Amygdala (tissue), 56 donors: Measurements from ENCODE around the gene ZFAND3.

Experiments used
- DNase-seq, 56 donors: peaks; one replicate each; lab custom pipeline; 2025; lab: John Stamatoyannopoulos, UW

ZFAND3 gene

DNA sequence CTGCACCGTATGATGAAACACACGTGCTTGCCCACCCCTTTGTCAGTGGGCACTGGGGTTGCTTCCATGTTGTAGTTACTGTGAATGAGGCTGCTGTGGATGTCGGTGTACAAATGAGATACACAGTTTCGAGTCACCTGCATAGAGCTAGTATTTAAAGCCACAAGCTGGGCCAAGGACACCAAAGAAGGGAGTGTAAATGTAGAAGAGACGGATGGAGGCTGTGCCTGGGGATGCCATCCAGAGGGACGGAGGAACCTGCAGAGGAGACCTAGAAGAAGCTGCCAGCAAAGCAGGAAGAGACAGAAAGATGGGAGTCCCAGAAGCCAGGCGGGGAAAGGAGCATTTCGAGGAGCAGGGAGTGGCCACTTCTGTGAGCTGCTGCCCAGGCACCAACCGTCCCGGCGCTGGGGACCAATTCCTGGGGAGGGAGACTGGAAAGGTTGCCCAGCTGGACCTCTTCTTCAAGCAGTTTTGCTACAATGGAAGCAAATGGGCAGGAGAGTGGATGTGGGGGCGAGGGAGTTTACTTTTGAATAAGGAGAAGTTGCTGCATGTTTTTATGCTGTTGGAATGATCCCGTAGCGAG lies 339.3 kb downstream of the ZFAND3 start:
- DNase-seq, result no peak

DNA sequence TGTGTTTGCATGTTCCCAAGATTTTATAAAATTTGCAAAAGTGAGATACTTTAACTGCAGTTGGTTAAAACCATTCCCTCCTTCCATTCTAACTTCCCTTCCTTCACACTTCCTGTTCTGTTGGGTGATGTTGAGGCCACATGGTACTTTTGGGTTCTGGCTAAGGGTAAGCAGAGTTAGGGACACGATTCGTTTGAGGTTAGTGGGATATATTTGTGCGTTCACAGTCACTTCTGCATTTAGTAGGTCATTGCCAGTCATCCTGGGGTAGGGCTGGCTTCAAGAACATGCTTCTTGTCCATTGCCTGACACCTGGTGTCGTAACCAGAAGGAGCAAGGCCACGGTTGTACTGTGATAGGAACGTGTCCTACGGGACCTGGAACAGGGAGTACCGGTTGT lies 340.1 kb downstream of the ZFAND3 start:
- DNase-seq, result no peak

DNA sequence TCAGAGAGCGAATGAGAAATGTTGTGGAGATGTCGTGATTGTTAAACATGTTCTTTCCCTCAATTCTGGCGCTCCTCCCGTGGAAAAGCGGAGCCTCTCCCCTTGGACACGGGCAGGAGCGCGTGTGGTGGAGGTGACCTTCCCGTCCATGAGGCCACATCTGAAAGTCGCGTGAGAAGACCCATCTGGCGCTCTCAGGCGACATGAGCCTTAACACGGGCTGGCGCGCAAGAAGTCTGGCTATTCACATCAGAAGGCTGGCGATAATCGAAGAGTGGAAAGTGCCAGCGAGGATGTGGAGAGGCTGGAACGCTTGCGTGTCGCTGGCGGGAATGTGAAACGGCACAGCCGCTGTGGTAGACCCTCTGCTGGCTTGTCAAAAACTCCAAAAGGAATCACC lies 341.3 kb downstream of the ZFAND3 start:
- no peak for DNase-seq

DNA sequence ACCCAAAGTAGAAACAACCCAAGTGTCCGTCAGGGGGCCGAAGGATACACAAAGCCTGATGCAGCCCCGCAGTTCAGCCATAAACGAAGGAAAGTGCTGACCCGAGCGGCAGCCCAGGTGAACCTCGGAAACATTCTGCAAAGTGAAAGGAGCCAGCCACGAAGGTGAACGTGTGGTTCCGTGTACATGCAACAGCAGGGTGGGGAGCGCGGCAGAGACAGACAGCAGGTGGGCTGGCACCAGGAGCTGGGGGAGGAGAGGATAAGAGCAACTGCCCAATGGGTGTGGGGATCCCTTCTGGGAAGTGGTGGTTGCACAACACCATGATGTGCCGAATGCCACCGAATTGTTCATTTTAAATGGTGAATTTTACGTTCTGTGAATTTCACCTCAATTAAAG lies 341.8 kb downstream of the ZFAND3 start:
- no peak for DNase-seq

DNA sequence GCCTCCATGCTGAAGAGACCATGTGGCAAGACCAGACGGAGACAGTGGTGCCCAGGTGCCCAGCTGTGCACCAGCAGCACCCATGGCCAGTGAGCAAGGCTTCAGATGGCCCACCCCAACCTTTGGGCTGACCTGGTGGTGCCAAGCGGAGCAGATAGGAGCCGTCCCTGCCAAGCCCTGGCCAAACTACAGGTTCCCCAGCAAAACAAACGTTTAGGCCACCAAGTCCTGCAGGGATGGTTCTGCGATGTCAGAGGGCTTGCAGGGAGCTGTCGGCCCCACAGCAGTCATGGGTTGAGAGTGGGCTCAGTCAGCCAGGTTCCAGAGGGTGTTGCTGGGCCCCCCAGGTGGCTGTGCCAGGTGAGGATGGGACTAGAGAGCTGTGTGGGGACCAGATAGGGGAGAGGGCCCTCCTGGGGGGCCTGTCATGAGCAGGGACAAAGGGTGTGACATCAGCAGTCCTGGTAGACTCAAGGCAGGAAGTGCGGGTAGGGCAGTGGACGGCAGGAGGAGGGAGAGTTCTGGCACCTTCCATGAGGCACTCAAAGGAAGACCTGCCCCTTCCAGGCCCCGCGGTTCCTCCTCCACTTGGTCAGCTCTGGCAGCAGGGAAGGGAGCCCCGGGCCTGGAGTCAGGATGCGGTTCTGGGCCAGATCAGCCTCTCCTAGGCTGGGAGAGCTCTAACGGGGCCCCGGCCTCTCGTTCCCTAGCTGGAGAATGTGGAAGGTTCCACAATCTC lies 342.4 kb downstream of the ZFAND3 start:
- DNase-seq, result no peak

DNA sequence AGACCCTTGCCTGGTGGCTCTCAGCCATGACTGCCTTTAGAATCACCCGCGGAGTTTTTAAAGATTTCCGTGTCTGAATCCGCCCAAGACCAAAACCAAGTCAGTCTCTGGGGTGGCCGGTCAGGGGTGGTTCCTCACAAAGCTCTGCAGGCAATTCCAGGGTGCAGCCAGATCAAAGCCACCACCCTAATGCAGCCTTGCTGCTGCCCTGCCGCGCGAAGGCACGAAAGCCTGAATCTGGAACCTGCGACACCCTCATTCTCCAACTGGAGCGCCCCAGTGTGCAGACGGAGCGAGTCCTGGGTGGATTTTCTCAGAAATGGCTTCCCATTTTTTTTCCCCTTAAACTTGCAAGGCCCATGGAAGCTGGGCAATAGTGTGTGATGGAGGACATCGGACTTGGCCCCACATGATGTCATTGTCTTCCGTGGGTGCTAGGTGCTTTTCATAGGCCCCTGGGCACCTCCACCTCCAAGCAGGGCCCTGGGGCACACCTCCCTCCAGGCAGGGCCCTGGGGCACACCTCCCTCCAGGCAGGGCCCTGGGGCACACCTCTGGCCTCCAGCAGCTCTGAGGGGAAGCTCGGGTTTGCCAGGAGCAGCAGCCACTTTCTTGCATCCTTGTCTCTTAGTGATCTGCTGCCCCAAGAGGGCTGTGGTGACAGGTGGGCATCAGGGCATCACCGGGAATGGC lies 343.1 kb downstream of the ZFAND3 start:
- DNase-seq, result no peak

DNA sequence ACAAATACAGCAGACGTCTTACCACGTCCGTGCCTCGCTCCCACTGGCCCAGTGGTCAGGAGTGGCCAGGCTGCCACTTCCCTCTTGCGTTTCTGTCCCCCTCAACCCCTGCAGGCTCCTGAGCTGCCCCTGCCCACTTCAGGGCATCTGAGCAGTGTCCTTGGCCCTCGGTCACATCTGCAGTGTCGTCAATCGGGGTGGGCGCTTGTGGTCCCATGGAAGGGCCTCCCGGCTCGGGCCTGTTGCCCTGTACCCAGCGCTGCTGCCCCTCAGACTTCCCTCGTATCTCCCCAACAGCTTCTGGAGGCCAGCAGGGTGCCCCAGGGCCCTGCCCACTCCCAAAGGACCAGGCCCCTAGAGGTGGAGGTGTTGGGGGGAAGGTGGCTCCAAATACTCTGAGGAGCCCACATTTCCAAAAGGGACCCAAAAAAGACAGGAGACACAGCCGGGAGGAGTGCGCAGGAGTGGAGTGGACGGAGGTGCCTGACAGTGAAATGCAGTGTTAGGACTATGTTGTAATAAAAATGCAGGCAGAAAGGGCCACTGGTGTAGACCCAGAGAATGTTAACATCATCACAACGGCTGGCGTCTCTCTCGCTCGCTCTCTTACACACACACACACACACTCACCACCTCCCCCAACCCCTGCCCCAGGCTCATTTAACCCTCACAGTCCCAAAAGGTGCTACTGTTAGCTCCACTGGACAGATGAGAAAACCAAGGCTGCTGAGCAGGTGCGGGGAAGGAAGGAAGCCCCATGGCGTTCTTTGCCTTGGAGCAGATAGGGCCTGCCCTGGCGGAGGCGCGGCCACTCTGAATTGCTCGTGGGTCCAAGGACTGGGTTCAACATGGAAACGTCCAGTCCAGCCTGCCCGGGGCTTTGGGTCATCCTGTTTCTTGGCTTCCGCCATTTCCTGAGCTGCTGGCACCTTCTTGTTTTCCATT lies 343.9 kb downstream of the ZFAND3 start:
- DNase-seq, result no peak

DNA sequence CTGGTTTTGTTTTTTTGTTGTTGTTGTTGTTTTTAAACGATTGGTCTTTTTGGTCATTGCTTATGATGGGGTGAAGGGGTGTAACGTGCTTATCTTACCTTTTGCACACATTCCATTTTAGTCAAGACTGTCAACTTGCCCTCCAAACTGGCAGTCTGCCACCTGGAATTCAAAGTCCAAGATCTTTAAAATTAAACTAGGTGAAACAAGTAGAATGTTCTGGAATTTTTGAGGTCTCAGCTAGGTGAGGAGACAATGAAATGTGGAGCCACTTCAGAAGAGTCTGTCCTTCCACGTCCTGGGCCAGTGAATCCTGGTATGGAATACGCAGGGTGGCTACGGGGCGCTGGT lies 344.6 kb downstream of the ZFAND3 start:
- DNase-seq, result no peak

DNA sequence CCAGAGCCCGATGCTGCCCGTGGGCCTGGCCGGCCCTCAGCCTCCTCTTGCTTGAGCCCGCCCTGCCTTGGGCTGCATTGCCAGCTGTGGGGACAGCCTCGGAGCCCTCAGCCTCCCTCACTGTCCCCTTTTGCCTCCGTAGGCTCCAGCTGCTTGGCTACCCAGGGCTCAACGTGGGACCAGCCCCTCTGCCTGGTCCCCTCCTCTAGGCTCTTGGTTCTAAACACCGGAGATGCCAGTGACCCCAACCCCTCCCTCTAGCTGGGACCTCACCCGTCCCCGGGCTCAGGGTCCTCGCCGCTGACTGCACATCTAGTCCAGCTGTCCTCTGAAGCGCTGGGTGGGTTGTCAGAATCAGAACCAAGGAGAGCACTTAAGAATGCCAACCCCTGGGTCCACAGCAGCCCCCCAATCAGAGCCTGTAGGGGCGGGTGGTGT lies 345.2 kb downstream of the ZFAND3 start:
- DNase-seq, result no peak

DNA sequence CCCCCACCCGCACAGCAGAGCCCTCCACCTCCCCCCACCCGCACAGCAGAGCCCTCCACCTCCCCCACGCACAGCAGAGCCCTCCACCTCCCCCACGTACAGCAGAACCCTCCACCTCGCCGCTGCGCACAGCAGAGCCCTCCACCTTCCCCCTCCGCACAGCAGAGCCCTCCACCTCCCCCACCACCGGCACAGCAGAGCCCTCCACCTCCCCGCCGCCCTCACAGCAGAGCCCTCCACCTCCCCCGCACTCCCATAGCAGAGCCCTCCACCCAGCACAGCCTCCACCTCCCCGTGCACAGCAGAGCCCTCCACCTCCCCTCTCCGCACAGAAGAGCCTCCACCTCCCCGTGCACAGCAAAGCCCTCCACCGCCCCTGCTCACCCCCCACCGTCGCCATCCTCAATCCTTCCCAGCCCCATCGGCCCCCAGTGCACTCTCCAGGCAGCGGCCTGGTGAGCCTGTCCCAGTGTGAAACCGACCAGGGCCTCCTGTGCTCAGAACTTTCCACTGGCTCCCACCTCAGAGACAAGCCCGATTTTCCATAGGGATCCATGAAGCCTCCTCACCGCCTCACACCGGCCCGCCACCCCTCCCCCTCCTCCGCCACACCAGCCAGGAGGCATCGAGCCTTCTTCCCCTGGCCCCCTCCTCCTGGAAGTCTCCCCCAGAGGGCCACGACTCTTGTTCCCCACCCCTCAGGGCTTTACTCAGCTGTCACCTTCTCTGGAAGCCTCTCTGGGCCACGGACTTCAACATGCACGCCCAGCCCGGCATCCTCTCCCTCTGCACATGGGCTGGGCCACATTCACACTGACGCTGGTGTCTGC lies 347.1 kb downstream of the ZFAND3 start:
- DNase-seq, result no peak

DNA sequence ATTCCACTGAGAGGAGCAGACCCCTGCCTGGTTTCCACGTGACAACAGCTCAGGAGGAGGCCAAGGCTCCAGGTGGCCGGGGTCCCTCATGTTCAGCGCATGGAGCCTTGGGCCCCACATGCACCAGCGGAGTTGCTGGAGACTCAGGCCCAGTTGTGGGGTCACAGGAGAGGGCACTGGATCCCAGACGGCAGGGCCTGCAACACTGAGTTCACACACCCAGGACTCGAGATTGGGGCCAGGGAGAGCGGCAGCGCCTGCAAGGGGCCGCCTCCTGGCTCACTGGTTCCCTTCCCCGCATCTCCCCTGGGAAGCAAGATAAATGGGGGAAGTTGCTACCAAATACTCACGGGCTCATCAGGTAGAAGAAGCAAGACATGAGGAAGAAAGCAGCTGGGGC lies 348.1 kb downstream of the ZFAND3 start:
- no peak for DNase-seq

DNA sequence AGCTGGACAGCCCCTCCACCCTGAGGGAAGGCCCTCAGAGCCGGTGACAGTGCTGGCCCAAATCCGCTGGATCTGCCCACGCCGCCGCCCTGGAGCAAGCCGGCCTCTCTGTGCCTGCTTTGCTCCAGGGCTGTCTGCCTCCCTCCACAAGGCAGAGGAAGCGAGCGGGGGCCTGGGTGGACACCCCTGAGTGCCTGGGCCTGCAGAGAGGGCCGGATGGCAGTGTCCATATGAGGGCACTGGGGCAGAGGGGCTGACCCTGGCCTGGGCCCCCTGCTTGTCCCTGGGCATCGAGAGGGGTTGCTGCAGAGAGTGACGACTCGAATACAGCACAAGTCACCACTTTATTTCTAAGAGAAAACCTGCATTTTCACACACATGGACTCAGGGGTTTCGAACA lies 348.6 kb downstream of the ZFAND3 start:
- DNase-seq, result no peak

DNA sequence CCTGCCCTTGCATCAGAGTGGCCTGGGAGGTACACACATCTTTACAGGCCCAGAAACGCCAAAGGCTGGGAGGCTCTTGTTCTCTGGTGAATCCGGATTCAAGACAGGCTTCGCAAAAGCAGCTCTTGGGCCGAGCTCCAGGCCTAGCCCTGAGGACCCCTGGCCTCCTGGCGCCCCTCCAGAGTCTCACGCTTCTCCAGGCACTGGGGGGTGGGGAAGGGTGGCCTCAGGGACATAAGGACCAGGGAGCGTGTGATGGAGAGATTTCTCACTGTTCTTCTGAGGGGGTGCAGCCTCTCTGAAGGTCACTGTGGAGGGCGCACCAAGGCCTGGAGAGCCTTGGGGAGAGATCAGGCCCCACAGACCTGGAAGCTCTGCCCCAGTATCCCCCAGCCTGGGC lies 349.2 kb downstream of the ZFAND3 start:
- DNase-seq, result no peak

DNA sequence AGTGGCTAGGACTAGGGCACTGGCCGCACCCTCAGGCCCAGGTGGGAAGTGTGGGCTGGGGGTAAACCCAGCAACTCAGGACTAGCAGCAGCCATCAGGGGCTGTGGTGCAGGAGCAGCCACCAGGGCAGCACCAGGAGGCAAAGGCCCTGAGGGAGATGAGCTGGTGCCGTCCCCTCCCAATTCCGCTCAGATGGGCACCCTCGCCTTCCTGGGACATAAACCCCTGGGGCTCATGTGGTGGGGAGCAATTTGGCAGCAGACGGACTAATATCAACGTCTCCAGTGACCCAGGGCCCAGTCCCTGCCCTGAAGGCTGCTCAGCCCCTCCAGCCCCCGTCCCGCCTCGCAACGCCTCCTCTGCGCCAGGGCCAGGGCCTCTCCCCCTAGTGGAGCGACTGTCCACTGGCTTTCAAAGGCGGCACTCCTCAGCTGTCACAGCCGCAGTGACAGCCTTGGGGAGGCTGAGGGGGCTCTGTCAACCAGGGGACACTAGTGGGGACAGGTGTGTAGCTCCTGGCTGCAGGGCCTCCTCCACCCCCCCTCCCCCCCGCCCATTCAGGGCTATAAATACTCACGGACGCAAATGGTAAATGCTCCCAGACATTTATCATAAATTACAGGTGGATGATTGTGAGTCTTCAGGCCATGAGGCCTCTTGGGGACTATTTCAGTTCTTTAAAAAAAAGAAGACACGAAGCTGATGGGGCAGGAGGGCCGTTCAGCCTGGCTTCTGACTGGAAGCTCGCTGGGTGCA lies 349.9 kb downstream of the ZFAND3 start:
- no peak for DNase-seq

DNA sequence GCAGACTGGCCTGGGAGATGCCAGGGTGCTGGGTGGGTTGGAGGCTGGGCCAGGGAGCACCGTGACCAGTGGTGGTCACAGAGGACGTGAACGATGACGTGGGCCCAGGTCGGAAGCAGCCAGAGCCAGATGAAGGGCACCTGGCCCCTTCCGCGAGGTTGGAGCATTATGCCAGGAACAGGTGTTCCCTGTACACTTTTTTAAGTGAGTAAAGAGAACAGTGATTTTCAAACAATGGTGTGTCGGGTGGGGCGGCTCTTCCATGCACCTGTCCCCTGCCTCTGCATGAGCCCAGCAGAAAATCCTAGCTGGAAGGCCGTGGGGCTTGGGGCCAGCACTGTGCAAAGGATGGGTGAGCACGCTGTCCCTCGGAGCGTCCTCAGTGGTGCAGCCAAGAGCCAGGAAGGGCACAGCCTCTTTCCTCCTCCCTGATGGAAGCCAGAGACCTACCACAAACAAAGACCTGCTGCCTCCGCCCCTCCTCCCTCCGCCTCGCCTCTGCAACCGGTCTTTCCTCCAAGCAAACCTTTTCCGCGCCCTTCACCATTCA lies 350.5 kb downstream of the ZFAND3 start:
- DNase-seq, result no peak

DNA sequence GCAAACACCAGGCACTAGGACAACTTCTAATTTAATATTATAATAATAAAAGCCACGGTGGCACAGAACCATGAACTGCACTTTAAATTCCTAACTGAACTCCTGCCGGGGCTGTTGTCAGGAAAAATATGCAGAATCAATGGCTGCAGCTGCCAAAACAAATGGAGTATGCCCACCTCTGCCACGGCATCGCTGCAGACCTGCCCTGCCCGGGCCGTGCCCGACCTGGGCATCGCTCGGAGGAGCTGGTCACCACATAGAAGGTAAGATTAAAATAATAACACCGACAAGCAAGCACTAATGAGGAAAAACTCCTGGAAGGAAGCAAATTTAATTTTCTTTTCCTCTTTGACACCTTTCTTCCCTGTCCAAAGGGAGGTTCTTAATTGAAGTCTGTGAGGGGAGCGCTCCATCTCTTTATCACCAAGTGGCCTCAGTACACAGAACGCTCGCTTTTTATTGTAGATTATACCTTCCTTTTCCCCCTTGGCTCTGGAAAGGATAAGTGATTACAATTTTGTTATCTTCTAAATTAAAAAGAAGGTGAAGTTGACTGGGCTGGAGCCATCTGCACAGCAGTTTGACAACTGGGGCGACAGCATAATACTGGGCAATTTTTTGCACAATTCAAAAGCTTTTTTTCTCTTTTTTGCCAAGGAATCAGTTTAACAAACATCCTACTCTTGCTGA lies 351.3 kb downstream of the ZFAND3 start:
- DNase-seq, result no peak

DNA sequence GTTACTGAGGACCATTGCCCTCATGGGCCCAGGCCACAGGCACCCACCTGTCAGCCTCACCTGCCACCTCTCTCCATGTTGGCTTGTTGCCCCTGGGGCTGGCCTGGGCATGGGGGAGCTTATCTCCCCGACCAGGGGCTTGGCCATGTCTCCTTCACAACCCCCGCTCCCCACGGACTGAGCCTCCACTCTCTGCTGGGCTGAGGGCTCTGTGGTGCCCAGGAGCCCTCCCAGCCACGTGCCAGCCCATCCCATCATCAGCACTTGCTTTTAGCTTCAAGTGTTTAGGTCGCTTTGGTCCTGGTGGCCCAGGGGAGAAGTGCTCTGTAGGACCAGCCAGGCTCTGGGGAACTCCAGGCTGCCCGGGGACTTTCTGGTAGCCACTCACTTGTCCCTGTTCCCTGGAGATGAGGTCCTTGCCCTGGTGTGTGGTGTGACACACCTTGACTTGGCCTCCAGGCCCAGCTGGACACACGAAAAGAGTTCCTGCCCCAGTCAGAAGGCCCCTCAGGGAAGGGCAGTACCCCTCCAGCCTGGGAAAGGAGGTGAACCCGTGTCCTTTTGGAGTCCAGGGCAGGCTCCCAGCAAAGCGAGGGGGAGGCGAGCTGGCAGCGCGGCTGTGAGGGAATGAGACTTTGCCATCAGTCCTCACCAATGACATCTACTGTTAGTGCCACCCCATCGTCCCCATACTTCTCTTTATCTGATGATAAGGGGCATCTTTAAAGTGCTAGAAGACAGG lies 352.6 kb downstream of the ZFAND3 start:
- no peak for DNase-seq
